H9 (cell line): ENCODE measurements around the gene P4HA2. TPM values are rescaled to one million over a fixed set of nuclear protein-coding genes. Genes with fewer than 3 reads are reported as not detected.

Source experiments
- DNase-seq: peaks from one replicate; pipeline ENCODE4 v3.0.0-alpha.2; 2017
- H2AFZ ChIP-seq: one replicate; pipeline ENCODE4 v1.6.1; 2013; ENCODE audit warnings: mild to moderate bottlenecking, low read length, control low read depth, moderate library complexity
- H2AK5ac ChIP-seq: 2 replicates; pipeline ENCODE4 v1.6.1; 2013; ENCODE audit warnings: low read length, control low read depth, mixed read lengths; ENCODE audit not compliant: insufficient read length
- H2BK120ac ChIP-seq: one replicate; pipeline ENCODE4 v1.6.1; 2013; ENCODE audit warnings: low read depth, mild to moderate bottlenecking, low read length, control low read depth, inconsistent platforms; ENCODE audit not compliant: poor library complexity, severe bottlenecking
- H2BK12ac ChIP-seq: 2 replicates; pipeline ENCODE4 v1.6.1; 2013; ENCODE audit warnings: low read length, control low read depth, mixed read lengths, low read depth; ENCODE audit not compliant: insufficient read length
- H2BK15ac ChIP-seq: 2 replicates; pipeline ENCODE4 v1.6.1; 2013; ENCODE audit warnings: low read depth, low read length, control low read depth
- H2BK20ac ChIP-seq: one replicate; pipeline ENCODE4 v1.6.1; 2013; ENCODE audit warnings: low read depth, mild to moderate bottlenecking, low read length, control low read depth, inconsistent platforms; ENCODE audit not compliant: poor library complexity, severe bottlenecking
- H2BK5ac ChIP-seq: 2 replicates; pipeline ENCODE4 v1.6.1; 2013; ENCODE audit warnings: low read length, control low read depth, mixed read lengths; ENCODE audit not compliant: insufficient read length
- H3K14ac ChIP-seq: 2 replicates; pipeline ENCODE4 v1.6.1; 2013; ENCODE audit warnings: low read length, control low read depth; ENCODE audit not compliant: insufficient read depth
- H3K18ac ChIP-seq: 2 replicates; pipeline ENCODE4 v1.6.1; 2013; ENCODE audit warnings: low read depth, mild to moderate bottlenecking, mixed read lengths, low read length, control low read depth; ENCODE audit not compliant: insufficient read length
- H3K23ac ChIP-seq: 2 replicates; pipeline ENCODE4 v1.6.1; 2013; ENCODE audit warnings: low read length, control low read depth, mixed read lengths, low read depth; ENCODE audit not compliant: insufficient read length
- H3K23me2 ChIP-seq: 2 replicates; pipeline ENCODE4 v1.6.1; 2013; ENCODE audit warnings: low read depth, mild to moderate bottlenecking, mixed read lengths, low read length, control low read depth; ENCODE audit not compliant: insufficient read length, poor library complexity, severe bottlenecking
- H3K27ac ChIP-seq: 2 replicates; pipeline ENCODE4 v1.5.1; 2013; ENCODE audit warnings: low read length, control low read depth, mixed read lengths, low read depth; ENCODE audit not compliant: insufficient read length
- H3K27me3 ChIP-seq: 2 replicates; pipeline ENCODE4 v1.6.1; 2013; ENCODE audit warnings: low read length, control low read depth, inconsistent platforms; ENCODE audit not compliant: insufficient read depth
- H3K4ac ChIP-seq: 2 replicates; pipeline ENCODE4 v1.6.1; 2013; ENCODE audit warnings: low read depth, mild to moderate bottlenecking, control low read depth, inconsistent platforms, low read length, moderate library complexity
- H3K4me1 ChIP-seq: 2 replicates; pipeline ENCODE4 v1.6.1; 2013; ENCODE audit warnings: low read length, control low read depth, inconsistent platforms; ENCODE audit not compliant: insufficient read depth
- H3K4me2 ChIP-seq: 2 replicates; pipeline ENCODE4 v1.6.1; 2013; ENCODE audit warnings: low read length, control low read depth, mixed read lengths; ENCODE audit not compliant: insufficient read length, insufficient read depth
- H3K56ac ChIP-seq: 2 replicates; pipeline ENCODE4 v1.6.1; 2013; ENCODE audit warnings: low read depth, mild to moderate bottlenecking, mixed read lengths, low read length, control low read depth; ENCODE audit not compliant: insufficient read length
- H3K79me1 ChIP-seq: 2 replicates; pipeline ENCODE4 v1.6.1; 2013; ENCODE audit warnings: low read depth, mild to moderate bottlenecking, moderate library complexity, low read length, control low read depth, inconsistent platforms; ENCODE audit not compliant: insufficient read depth, poor library complexity, severe bottlenecking
- H3K79me2 ChIP-seq: 2 replicates; pipeline ENCODE4 v1.6.1; 2013; ENCODE audit warnings: low read length, control low read depth, inconsistent platforms; ENCODE audit not compliant: insufficient read depth
- H3K9ac ChIP-seq: 2 replicates; pipeline ENCODE4 v1.6.1; 2013; ENCODE audit warnings: low read length, control low read depth, mixed read lengths; ENCODE audit not compliant: insufficient read length; ENCODE audit errors: extremely low read depth
- H3K9me3 ChIP-seq: one replicate; pipeline ENCODE4 v1.6.1; 2013; ENCODE audit warnings: low read depth, low read length, inconsistent platforms; ENCODE audit not compliant: control insufficient read depth
- H3T11ph ChIP-seq: one replicate; pipeline ENCODE4 v1.6.1; 2013; ENCODE audit warnings: mild to moderate bottlenecking, low read length, control low read depth, inconsistent platforms
- H4K20me1 ChIP-seq: one replicate; pipeline ENCODE4 v1.6.1; 2013; ENCODE audit not compliant: control insufficient read depth, insufficient read length, insufficient read depth
- H4K5ac ChIP-seq: 2 replicates; pipeline ENCODE4 v1.6.1; 2013; ENCODE audit warnings: low read depth, mild to moderate bottlenecking, mixed read lengths, low read length, control low read depth; ENCODE audit not compliant: insufficient read length
- H4K8ac ChIP-seq: replicated peaks from 2 replicates; pipeline ENCODE4 v1.6.1; 2013; ENCODE audit warnings: low read length, control low read depth, mixed read lengths, low read depth; ENCODE audit not compliant: insufficient read length
- H4K91ac ChIP-seq: 2 replicates; pipeline ENCODE4 v1.6.1; 2013; ENCODE audit warnings: low read depth, mild to moderate bottlenecking, moderate library complexity, mixed read lengths, low read length, control low read depth; ENCODE audit not compliant: insufficient read length
- H3K27ac Mint-ChIP-seq, 3 experiments: 2 replicates in 2 of 3; 3 replicates in 1 of 3; pipeline ENCODE4 v1.8.0; 2020 to 2021; ENCODE audit warnings: mixed read lengths in 3 of 3, mild to moderate bottlenecking in 1 of 3, moderate library complexity in 1 of 3
- H3K27me3 Mint-ChIP-seq: 2 replicates; pipeline ENCODE4 v1.8.0; 2021; ENCODE audit warnings: low read depth, mild to moderate bottlenecking, moderate library complexity, mixed read lengths
- H3K36me3 Mint-ChIP-seq, 3 experiments: 2 replicates in 2 of 3; 3 replicates in 1 of 3; pipeline ENCODE4 v1.8.0; 2020 to 2021; ENCODE audit warnings: low read depth in 3 of 3, mixed read lengths in 3 of 3; ENCODE audit not compliant: insufficient read depth in 1 of 3
- H3K4me1 Mint-ChIP-seq, 2 experiments: 2 replicates each; pipeline ENCODE4 v1.8.0; 2020; ENCODE audit warnings: mixed read lengths in 2 of 2
- H3K4me3 Mint-ChIP-seq, 2 experiments: 2 replicates in 1 of 2; 3 replicates in 1 of 2; pipeline ENCODE4 v1.8.0; 2020 to 2021; ENCODE audit warnings: mild to moderate bottlenecking in 2 of 2, mixed read lengths in 2 of 2, moderate library complexity in 1 of 2
- H3K9me3 Mint-ChIP-seq, 2 experiments: 2 replicates in 1 of 2; 3 replicates in 1 of 2; pipeline ENCODE4 v1.8.0; 2020; ENCODE audit warnings: mild to moderate bottlenecking in 2 of 2, mixed read lengths in 2 of 2, moderate library complexity in 1 of 2
- CTCF ChIP-seq: fragments of 200-600 bp; sonication (generic); conservative IDR thresholded peaks from 3 replicates; pipeline ENCODE4 v1.8.0; 2021; ENCODE audit warnings: antibody characterized with exemption, mild to moderate bottlenecking
- WGBS: extraction: QIAGEN DNeasy Blood & Tissue Kit; methylation state at CpG from one replicate; pipeline ENCODE4 v1.1.7; 2013; ENCODE audit warnings: missing lambda C conversion rate, low lambda C conversion rate, mixed read lengths; ENCODE audit not compliant: insufficient read length; ENCODE audit errors: extremely low coverage; 5-methylcytosine and 5-hydroxymethylcytosine counted together
- total RNA-seq: library from RNA; stranded (reverse); gene quantifications from 2 replicates; pipeline ENCODE4 v1.2.1, GENCODE V29; 2021

The P4HA2 gene
- total RNA-seq, 1 experiment from 2014 or later: 15.3 TPM

- Histone ChIP-seq H3K79me2 (no peaks in the 10 kb centered on the region), H2BK120ac (no peak overlapping the region), H2AFZ (no peak overlapping the region), H3T11ph (no peak overlapping the region), H4K5ac (no peak overlapping the region), H3K9me3 (no peaks in the 10 kb centered on the region), H3K56ac (no peak overlapping the region), H3K4me2 (no peak overlapping the region), H2BK5ac (no peak overlapping the region), H3K14ac (no peak overlapping the region), H2AK5ac (no peak overlapping the region), H3K18ac (no peak overlapping the region), H4K20me1 (no peaks in the 10 kb centered on the region), H3K23ac (no peak overlapping the region), H3K27me3 (no peaks in the 10 kb centered on the region), H3K27ac (no peak overlapping the region), H2BK12ac (no peak overlapping the region), H3K9ac (no peak overlapping the region), H3K4me1 (no peaks in the 10 kb centered on the region), H2BK20ac (no peak overlapping the region), H2BK15ac (no peak overlapping the region), H4K8ac (no peak overlapping the region), H3K4ac (no peak overlapping the region), H3K23me2 (peaks cover 2% of the 10 kb centered on the region), H4K91ac (no peak overlapping the region), H3K79me1 (no peaks in the 10 kb centered on the region)
- Mint-ChIP-seq H3K36me3 (peaks cover 0 to 3% (median 1%) of the 10 kb centered on the region in 3 experiments; a peak in 1 of 7 replicates), H3K4me3 (no peak overlapping the region), H3K27me3 (no peaks in the 10 kb centered on the region), H3K27ac (peak overlapping the region in 1 of 3 experiments; percentile 84; a peak in 1 of 7 replicates), H3K9me3 (no peaks in the 10 kb centered on the region), H3K4me1 (peaks cover 8 to 20% of the 10 kb centered on the region in 2 experiments)
- WGBS: no CpG with 5 or more reads among the region's 1 CpG
- no peak for TF ChIP-seq CTCF
- no peak for DNase-seq
These were observed 42.6 kb upstream of the P4HA2 start for GRCh38 chr5:132270335-132270665.
